Measurements from ENCODE around the gene FILIP1L. TPM values are rescaled to one million over a fixed set of nuclear protein-coding genes. Genes with fewer than 3 reads are reported as not detected.

FILIP1L gene
- total RNA-seq, 1 donor from 2014 or later = 1.1 TPM

DNA sequence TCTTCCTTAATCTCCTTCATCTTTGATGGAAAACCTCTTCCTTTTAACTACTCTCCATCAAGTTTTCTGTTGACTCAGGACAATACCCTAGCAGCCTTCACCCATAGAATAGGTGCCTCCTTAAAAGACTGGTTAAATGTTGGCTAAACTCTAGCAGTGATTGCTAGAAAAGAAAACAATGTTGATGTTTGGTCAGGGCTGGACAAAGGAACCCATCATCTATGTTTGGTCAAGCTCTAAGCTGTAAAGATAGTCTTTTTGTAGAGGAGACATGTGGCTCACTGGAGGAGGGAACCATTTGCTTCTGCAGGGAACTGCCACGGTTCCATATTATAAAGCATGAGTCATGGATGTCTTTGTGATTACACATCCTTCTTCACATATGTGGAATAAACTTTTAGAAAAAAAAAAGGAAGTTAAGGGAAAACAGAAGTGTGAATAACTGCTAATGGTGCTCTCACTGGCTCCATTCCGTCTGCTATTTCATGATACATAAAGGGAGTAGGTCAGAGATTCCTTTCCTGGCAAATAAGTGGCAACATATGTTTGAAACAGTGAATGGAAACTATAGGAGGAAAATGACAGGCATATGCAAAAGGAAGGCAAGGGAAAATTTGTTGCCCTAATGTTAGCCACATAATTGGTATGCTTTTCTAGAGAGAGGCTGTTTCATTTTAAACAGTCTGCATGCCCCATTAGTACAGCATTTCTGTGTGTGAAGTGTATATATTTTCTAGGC, 218.4 kb downstream of the FILIP1L start:
- H3K27me3 ChIP-seq (ENCODE audit: control insufficient read depth, insufficient read depth, low read length) = no peaks in the 10 kb centered on the region
- TF ChIP-seq, protein P1, sequence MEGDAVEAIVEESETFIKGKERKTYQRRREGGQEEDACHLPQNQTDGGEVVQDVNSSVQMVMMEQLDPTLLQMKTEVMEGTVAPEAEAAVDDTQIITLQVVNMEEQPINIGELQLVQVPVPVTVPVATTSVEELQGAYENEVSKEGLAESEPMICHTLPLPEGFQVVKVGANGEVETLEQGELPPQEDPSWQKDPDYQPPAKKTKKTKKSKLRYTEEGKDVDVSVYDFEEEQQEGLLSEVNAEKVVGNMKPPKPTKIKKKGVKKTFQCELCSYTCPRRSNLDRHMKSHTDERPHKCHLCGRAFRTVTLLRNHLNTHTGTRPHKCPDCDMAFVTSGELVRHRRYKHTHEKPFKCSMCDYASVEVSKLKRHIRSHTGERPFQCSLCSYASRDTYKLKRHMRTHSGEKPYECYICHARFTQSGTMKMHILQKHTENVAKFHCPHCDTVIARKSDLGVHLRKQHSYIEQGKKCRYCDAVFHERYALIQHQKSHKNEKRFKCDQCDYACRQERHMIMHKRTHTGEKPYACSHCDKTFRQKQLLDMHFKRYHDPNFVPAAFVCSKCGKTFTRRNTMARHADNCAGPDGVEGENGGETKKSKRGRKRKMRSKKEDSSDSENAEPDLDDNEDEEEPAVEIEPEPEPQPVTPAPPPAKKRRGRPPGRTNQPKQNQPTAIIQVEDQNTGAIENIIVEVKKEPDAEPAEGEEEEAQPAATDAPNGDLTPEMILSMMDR (IDR thresholded peaks at IDR 0.05; ENCODE audit: insufficient read depth, low read length, severe bottlenecking) = no peak
- FAIRE-seq = peak; percentile 13
- H3K4me3 ChIP-seq (ENCODE audit: low read depth, low read length) = no peak overlapping the region
- DNase-seq (ENCODE audit: low read depth) = peak; percentile 94
- H3K36me3 ChIP-seq (ENCODE audit: control insufficient read depth, insufficient read depth, low read length) = no peaks in the 10 kb centered on the region

DNA sequence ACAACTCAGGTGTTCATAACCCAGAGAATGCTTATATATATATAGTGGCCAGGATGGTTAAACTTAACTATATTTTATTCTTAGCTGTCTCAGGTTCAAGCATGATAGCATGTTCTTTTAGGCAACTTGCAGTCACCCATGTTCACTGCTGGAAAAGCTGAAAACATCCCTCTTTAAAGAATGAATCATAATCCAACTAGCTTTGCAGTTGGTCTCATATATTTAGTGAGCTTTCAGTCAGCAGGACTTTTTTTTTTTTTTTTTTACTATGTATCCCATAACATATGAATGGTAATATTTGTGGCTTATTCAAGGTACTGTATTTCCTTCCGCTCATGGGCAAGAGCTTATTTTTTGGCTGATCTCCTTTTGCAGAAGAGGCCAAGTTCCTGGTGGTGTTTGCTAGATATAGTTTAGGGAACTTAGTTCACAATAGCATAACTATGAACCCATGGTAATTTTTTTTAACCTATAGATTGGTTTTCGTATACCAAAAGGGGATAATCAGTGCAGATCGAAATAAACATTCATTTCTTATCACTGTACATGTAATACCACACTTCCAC, 219.1 kb downstream of the FILIP1L start:
- DNase-seq (ENCODE audit: low read depth) = no peak
- H3K27me3 ChIP-seq (ENCODE audit: control insufficient read depth, insufficient read depth, low read length) = no peaks in the 10 kb centered on the region
- TF ChIP-seq, protein P1 (IDR thresholded peaks at IDR 0.05; ENCODE audit: insufficient read depth, low read length, severe bottlenecking) = no peak
- FAIRE-seq = no peak
- H3K36me3 ChIP-seq (ENCODE audit: control insufficient read depth, insufficient read depth, low read length) = no peaks in the 10 kb centered on the region
- no peak overlapping the region for H3K4me3 ChIP-seq (ENCODE audit: low read depth, low read length)

DNA sequence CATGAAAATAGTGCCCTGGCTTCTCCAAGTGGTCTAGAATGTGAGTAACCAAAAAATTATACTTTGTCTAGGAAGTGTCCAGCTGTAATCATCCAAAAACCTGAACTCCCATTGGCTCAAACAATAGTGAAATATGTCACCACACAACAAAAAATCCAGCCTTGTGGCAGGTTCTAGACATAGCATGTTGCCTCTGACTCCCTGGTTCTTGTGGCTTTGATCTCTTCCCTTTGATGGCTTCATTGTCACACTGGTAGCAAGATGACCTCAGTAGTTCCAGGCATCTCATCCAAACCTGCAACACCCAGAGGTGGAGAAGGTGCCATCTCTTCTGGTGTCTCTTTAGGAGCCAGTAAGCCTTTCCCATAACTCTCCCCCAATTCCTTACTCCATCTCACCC, 222.0 kb downstream of the FILIP1L start:
- Histone ChIP-seq H3K27me3 (ENCODE audit: control insufficient read depth, insufficient read depth, low read length) (no peaks in the 10 kb centered on the region), H3K36me3 (ENCODE audit: control insufficient read depth, insufficient read depth, low read length) (no peaks in the 10 kb centered on the region), H3K4me3 (ENCODE audit: low read depth, low read length) (no peak overlapping the region)
- no peak for DNase-seq (ENCODE audit: low read depth)
- no peak for FAIRE-seq
- TF ChIP-seq, protein P1 (IDR thresholded peaks at IDR 0.05; ENCODE audit: insufficient read depth, low read length, severe bottlenecking) = no peak

DNA sequence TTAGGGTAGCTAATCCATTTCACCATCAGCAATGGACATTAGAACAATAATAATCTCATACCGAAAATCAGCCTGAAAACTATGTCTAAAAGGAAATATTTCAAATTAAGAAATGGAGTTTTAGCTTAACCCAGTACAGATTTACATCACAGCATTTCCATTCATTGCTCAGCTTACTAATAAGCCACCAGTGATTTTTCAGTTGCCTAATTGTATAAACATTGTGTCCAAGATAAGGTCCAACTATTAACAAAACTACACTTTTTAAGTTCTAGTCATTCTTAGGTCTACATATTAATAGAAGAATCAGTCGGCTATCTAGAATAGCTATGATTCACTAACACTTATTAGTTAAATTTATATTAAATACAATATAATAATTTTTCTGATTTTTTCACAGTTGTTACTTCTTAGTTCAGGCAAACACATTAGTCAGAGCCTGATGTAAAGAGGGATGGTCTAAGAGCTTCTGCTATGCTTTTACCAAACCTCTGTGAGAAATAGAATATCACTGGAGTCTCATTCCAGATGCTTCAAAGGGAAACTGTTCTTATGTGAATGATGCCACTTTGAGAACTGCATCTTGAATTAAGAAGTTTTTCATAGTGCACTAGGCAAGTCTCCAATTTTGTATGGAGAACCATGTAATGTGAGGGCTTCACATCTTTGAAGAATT, 222.6 kb downstream of the FILIP1L start:
- no peak for FAIRE-seq
- no peak for DNase-seq (ENCODE audit: low read depth)
- Histone ChIP-seq H3K27me3 (ENCODE audit: control insufficient read depth, insufficient read depth, low read length) (no peaks in the 10 kb centered on the region), H3K4me3 (ENCODE audit: low read depth, low read length) (no peak overlapping the region), H3K36me3 (ENCODE audit: control insufficient read depth, insufficient read depth, low read length) (no peaks in the 10 kb centered on the region)
- TF ChIP-seq, protein P1 (IDR thresholded peaks at IDR 0.05; ENCODE audit: insufficient read depth, low read length, severe bottlenecking) = no peak

DNA sequence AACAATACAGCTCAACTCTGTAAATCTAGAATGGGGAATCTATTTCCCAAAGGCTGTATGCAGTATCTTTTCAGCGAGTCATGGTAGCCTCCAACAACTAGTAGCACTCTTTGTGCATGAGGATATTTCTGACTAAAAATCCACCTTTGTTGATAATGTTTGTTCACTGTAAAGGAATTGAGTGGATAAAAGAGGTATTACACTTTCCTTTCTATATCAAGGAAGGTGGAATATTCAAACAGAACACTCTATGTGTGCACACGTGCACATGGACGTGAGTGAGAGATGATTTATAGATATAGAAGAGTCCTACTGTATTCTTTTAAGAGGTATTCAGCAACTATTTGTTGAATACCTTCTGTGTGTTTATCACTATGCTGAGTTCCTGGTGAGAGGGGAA, 228.4 kb downstream of the FILIP1L start:
- Histone ChIP-seq H3K4me3 (ENCODE audit: low read depth, low read length) (no peak overlapping the region), H3K27me3 (ENCODE audit: control insufficient read depth, insufficient read depth, low read length) (no peaks in the 10 kb centered on the region), H3K36me3 (ENCODE audit: control insufficient read depth, insufficient read depth, low read length) (no peaks in the 10 kb centered on the region)
- no peak for FAIRE-seq
- TF ChIP-seq, protein P1 (IDR thresholded peaks at IDR 0.05; ENCODE audit: insufficient read depth, low read length, severe bottlenecking) = no peak
- no peak for DNase-seq (ENCODE audit: low read depth)
